LNCAP (cell line): ENCODE results near the gene DBF4B.

Experiments
- TF ChIP-seq, protein P1 (sequence below): fragments of 450-650 bp; IDR thresholded peaks from 2 replicates; pipeline ENCODE4 v1.5.1; 2017; ENCODE audit warnings: mild to moderate bottlenecking

Gene DBF4B

DNA sequence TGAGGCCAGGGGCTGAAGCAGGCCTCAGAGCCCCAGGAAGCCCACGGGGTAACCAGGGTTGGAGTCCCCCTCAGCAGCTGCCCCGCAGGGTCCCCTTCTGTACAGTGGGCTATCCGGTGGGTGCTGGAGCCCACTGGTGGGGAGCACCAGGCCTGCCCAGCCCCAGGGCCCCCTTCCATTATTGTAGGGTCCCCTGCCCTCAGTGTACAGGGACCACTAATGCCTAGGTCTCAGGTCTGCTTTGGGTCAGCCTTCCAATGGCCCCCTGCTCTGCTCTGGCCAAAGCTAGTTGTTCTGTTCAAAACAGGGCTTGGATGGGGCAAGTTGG, 51.4 kb downstream of the DBF4B start:
- TF ChIP-seq, protein P1, sequence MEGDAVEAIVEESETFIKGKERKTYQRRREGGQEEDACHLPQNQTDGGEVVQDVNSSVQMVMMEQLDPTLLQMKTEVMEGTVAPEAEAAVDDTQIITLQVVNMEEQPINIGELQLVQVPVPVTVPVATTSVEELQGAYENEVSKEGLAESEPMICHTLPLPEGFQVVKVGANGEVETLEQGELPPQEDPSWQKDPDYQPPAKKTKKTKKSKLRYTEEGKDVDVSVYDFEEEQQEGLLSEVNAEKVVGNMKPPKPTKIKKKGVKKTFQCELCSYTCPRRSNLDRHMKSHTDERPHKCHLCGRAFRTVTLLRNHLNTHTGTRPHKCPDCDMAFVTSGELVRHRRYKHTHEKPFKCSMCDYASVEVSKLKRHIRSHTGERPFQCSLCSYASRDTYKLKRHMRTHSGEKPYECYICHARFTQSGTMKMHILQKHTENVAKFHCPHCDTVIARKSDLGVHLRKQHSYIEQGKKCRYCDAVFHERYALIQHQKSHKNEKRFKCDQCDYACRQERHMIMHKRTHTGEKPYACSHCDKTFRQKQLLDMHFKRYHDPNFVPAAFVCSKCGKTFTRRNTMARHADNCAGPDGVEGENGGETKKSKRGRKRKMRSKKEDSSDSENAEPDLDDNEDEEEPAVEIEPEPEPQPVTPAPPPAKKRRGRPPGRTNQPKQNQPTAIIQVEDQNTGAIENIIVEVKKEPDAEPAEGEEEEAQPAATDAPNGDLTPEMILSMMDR, result no peak

DNA sequence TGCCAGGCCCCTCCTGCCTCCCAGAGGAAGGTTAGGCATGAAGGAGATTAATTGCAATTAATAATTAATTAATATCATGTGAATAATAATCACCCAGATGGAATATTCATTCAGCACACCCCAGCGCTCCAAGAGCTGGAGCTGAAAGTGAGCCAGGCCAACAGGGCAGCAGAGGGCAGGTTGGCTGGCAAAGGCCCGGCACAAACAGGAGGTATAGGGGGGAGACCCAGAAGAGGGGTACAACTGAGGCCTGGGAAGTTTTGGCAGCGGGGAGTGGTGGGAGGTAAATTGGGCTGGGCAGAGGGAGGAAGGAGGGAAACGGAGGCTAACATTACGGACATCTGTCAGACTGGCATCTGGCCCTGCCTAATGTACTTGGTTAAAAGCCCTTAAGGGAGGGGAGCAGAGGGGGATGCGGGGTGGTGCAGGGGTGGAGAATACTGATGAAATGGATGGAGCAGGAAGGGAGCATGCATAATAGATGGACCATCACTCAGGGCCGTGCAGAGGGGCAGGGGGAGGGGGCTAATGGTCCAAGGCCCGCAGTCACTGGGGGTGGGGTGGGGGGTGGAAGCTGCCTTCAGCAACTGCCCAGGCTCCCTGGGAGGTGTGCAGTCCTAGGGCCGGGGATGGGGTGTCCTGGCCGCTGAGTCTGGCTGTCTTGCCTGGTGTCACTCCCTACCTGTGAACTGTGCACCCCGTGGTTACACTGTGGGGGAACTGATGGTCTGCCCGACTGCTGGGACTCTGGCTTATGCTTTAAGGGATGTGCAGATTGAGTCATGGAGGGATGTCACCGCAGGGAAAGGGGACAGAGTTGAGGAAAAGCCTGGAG, 52.2 kb downstream of the DBF4B start:
- TF ChIP-seq, protein P1, result no peak

DNA sequence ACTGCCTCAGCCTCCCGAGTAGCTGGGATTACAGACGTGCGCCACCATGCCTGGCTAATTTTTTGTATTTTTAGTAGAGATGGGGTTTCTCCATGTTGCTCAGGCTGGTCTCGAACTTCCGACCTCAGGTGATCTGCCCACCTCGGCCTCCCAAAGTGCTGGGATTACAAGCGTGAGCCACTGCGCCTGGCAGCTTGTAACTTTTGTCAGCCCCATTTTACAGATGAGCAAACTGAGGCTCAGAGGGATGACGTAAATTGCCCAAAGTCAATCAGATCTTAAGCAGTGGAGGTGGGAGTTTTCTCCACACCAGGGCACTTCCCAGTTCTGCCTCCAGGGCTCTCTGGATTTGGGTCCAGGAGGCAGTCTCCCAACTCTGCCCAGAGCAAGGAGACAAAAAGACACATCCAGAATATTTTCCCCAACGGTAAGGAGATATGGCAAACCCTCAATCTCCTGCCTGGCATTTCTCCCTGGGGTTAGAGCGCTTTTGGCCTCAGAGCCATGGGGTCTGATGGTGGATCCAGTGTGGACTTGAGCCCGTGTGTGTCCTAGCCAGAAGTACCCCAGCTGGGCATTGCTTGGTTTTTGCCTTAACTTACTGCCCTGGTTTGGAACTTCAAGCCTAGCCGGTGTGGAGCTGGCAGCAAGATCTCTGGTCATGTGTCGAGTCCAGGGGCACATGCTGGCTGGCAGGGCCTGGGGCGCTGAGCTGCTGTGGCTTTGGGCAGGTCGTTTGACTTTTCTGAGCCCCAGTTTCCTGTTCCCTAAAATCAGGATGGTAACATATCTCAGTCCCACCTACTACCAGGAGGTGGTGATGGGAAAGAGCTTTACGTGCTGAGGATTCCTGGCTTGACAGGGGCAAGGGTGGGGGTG, 53.7 kb downstream of the DBF4B start:
- TF ChIP-seq, protein P1, result no peak

DNA sequence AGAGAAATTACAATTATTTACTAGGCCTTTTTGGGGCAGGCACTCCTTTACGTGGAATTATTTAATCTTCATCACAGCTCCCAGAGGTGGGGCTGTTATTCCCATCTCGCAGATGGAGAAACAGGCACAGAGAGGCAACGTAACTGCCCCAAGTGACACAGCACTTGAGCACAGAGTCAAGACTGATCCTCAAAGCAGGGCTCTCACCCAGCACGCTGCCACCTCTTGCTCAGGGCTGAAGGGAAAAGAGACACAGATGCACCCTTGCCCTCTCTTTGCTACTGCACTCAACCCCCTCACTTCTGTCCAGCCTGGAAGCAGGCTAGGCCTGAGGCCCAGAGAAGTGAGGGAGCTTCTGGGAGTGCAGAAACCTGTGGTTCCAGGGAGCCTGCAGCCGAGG, 54.7 kb downstream of the DBF4B start:
- TF ChIP-seq, protein P1, result no peak

DNA sequence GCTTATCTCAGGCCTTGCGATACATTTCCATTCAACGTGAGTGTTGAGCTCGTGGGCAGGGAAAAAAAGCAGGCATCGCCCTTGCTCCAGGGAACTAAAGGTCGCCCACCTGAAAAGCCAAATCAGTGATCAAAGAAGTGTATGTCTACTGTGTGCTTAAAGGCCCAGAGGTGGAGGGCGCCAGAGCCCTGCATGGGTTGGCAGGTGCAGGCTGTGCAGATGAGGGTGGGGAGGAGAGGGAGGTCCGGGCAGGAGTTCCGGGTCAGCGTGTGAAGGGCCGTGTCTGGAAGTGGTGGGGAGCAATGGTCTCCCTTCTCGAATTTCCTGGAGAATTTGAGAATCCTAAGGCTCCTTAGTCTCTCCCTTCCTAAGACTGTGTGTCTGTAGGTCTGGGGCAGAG, 57.5 kb downstream of the DBF4B start:
- TF ChIP-seq, protein P1, result no peak

DNA sequence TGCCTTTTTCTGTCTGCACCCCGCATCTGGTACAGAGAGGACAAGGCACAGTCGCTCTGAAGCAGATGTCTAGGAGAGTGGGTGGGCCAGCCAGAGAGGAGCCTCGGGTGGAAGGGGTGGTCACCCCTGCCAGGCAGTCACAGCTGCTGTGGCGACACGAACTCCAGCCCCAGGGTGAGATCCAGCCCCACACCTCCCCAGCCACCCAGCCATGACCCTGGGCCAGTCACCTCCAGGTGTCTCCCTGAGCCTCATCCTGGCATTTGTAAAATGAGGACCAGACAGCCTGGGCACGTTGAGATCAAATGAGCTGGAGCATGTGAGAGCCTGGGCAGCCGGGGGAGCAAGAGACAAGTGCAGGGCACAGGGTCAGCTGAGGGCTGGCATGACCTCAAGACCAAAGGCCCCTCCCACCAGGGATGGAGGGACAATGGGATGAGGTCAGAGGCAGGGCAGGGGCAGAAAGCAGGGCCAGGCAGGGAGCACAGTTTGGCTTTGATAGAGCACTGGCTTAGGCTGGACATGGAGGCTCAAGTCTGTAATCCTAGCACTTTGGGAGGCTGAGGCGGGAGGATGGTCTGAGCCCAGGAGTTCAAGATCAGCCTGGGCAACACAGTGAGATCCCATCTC, 58.1 kb downstream of the DBF4B start:
- TF ChIP-seq, protein P1, result no peak

DNA sequence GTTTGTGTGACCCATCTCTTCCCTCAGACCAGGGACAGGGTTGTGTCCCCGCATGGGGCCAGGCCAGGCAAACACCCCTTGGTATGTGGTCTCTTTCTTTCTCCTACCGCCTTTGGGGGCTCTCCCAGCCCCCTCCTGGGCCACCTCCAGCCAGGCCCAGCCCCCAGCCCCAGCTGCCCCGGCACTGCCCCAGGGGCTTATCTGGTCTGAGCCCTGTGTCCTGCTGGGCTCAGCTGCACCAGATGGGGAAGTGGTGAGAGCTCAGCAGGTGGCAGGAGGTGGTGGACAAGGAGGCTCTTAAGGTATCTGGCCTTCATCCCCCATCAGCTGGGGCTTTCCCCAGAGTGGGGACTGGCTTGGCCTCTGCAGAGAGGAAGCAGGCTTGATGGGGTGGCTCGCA, 59.0 kb downstream of the DBF4B start:
- TF ChIP-seq, protein P1, result no peak
